ENCODE measurements around the gene CD163L1.

- no peak for TF ChIP-seq CTCF (IDR thresholded peaks at IDR 0.05)
- no peak for TF ChIP-seq POLR2A (IDR thresholded peaks at IDR 0.05)
Observed at GRCh38 chr12:7434670-7435069, 9.3 kb downstream of the CD163L1 start.

Measured in lower leg skin (tissue), 3 donors.